Putamen (tissue), 1 donor: ENCODE data around the gene COMT.
"Not testable (repeated sequence)": the region's sequence is repeated elsewhere in the genome, so short reads cannot be mapped to it uniquely, and the experiment has no call there.

ENCODE experiments used
- DNase-seq: peaks from one replicate; pipeline ENCODE4 v3.0.0-alpha.2; 2016; ENCODE audit warnings: low spot score

COMT gene

GRCh38 chr22:19929586-19930550, 11.7 kb upstream of the COMT start:
- no peak for DNase-seq

GRCh38 chr22:19930551-19931486, 10.8 kb upstream of the COMT start:
- DNase-seq = no peak

GRCh38 chr22:19931514-19931913, 10.1 kb upstream of the COMT start:
- DNase-seq = no peak

GRCh38 chr22:19932367-19933206, 9.0 kb upstream of the COMT start:
- DNase-seq = no peak

GRCh38 chr22:19933341-19934241, 8.0 kb upstream of the COMT start:
- DNase-seq = no peak

GRCh38 chr22:19935123-19935718, 6.4 kb upstream of the COMT start:
- not testable (repeated sequence) for DNase-seq

GRCh38 chr22:19936513-19936912, 5.1 kb upstream of the COMT start:
- DNase-seq = no peak

- DNase-seq = no peak
Measured at GRCh38 chr22:19937616-19938473, 3.7 kb upstream of the COMT start.

GRCh38 chr22:19940536-19941364, 822 bp upstream of the COMT start:
- no peak for DNase-seq

- DNase-seq = no peak
Measured at GRCh38 chr22:19942157-19943081, 847 bp downstream of the COMT start.

GRCh38 chr22:19943082-19944026, 1.8 kb downstream of the COMT start:
- no peak for DNase-seq

GRCh38 chr22:19948057-19948760, 6.6 kb downstream of the COMT start:
- no peak for DNase-seq

- DNase-seq = no peak
Measured at GRCh38 chr22:19951346-19951745, 9.8 kb downstream of the COMT start.

GRCh38 chr22:19955241-19956128, 13.9 kb downstream of the COMT start:
- DNase-seq = no peak
